ENCODE results near the gene RICTOR.
"Not testable (repeated sequence)": the region's sequence is repeated elsewhere in the genome, so short reads cannot be mapped to it uniquely, and the experiment has no call there.

DNA sequence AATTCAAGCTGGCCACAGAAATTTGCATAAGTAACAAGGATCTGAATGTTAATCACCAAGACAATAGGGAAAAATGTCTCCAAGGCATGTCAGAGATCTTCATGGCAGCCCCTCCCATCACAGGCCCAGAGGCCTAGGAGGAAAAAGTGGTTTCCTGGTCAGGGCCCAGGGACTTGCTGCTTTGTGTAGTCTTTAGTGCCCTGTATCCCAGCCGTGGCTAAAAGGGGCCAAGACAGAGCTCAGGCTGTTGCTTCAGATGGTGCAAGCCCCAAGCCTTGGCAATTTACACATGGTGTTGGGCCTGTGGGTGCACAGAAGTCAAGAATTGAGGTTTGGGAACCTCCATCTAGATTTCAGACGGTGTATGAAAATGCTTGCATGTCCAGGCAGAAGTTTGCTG, 63.2 kb downstream of the RICTOR start:
- TF ChIP-seq POLR2A, EP300 (IDR thresholded peaks at IDR 0.05): not testable (repeated sequence)
- TF ChIP-seq, protein P1, sequence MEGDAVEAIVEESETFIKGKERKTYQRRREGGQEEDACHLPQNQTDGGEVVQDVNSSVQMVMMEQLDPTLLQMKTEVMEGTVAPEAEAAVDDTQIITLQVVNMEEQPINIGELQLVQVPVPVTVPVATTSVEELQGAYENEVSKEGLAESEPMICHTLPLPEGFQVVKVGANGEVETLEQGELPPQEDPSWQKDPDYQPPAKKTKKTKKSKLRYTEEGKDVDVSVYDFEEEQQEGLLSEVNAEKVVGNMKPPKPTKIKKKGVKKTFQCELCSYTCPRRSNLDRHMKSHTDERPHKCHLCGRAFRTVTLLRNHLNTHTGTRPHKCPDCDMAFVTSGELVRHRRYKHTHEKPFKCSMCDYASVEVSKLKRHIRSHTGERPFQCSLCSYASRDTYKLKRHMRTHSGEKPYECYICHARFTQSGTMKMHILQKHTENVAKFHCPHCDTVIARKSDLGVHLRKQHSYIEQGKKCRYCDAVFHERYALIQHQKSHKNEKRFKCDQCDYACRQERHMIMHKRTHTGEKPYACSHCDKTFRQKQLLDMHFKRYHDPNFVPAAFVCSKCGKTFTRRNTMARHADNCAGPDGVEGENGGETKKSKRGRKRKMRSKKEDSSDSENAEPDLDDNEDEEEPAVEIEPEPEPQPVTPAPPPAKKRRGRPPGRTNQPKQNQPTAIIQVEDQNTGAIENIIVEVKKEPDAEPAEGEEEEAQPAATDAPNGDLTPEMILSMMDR (IDR thresholded peaks at IDR 0.05) = not testable (repeated sequence)

Measured in ovary (tissue), 3 donors.